Measurements from ENCODE around the gene UBIAD1.

DNA sequence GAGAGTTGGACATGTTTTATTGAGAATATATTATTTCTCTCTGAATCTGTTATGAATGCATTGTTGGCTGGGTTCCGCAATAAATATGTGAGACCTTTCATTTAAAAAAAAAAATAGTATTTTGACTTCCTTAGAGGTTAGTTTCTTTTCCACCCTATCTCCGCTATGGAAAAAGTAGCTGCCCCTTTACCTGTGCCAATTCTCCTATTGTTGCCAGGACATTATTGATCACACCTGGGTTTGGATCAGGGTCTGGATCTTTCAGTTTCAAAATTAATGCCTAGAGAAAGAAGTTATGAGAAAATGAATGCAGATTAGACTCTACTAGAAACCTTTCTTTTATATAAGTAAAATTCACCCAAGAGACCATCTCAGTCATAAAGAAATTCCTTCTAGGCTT is 39.8 kb upstream of the UBIAD1 start:
- TF ChIP-seq EZH2 (IDR thresholded peaks at IDR 0.05; ENCODE audit: borderline replicate concordance, insufficient read depth, low read depth, low read length, poor library complexity, severe bottlenecking): no peak
- TF ChIP-seq, protein P1, sequence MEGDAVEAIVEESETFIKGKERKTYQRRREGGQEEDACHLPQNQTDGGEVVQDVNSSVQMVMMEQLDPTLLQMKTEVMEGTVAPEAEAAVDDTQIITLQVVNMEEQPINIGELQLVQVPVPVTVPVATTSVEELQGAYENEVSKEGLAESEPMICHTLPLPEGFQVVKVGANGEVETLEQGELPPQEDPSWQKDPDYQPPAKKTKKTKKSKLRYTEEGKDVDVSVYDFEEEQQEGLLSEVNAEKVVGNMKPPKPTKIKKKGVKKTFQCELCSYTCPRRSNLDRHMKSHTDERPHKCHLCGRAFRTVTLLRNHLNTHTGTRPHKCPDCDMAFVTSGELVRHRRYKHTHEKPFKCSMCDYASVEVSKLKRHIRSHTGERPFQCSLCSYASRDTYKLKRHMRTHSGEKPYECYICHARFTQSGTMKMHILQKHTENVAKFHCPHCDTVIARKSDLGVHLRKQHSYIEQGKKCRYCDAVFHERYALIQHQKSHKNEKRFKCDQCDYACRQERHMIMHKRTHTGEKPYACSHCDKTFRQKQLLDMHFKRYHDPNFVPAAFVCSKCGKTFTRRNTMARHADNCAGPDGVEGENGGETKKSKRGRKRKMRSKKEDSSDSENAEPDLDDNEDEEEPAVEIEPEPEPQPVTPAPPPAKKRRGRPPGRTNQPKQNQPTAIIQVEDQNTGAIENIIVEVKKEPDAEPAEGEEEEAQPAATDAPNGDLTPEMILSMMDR (IDR thresholded peaks at IDR 0.05): no peak
